Type B pancreatic cell (in vitro differentiated cells): ENCODE results near the gene RAI14. TPM values are rescaled to one million over a fixed set of nuclear protein-coding genes. Genes with fewer than 3 reads are reported as not detected.
A peak's percentile ranks its signal among the peaks of the same experiment; 100 is the strongest.

ENCODE experiments used
- DNase-seq: peaks from one replicate; pipeline ENCODE4 v3.0.0; 2021; ENCODE audit warnings: mixed read lengths; ENCODE audit not compliant: unreplicated experiment; ENCODE audit errors: extremely low spot score
- H3K27ac Mint-ChIP-seq: 2 replicates; pipeline ENCODE4 v1.8.0; 2021; ENCODE audit warnings: mild to moderate bottlenecking, mixed read lengths
- H3K27me3 Mint-ChIP-seq: 2 replicates; pipeline ENCODE4 v1.8.0; 2021; ENCODE audit warnings: mixed read lengths
- H3K36me3 Mint-ChIP-seq: 2 replicates; pipeline ENCODE4 v1.8.0; 2021; ENCODE audit warnings: mixed read lengths
- H3K4me1 Mint-ChIP-seq: one replicate; pipeline ENCODE4 v1.8.0; 2021; ENCODE audit warnings: mixed read lengths; ENCODE audit not compliant: unreplicated experiment
- H3K4me3 Mint-ChIP-seq: 2 replicates; pipeline ENCODE4 v1.8.0; 2021; ENCODE audit warnings: mild to moderate bottlenecking, mixed read lengths
- H3K9me3 Mint-ChIP-seq: 2 replicates; pipeline ENCODE4 v1.8.0; 2021; ENCODE audit warnings: mixed read lengths
- CTCF ChIP-seq: fragments of 200-600 bp; sonication (generic); conservative IDR thresholded peaks from 2 replicates; pipeline ENCODE4 v1.5.0; 2021; ENCODE audit warnings: antibody characterized with exemption, mild to moderate bottlenecking
- total RNA-seq: library from RNA; stranded (reverse); gene quantifications from 2 replicates; pipeline ENCODE4 v1.2.1, GENCODE V29; 2021; ENCODE audit warnings: low replicate concordance

RAI14 gene
- total RNA-seq, 1 donor from 2014 or later: 102 TPM

GRCh38 chr5:34655354-34655991 is 655 bp upstream of the RAI14 start:
- Mint-ChIP-seq H3K4me3 (peak overlapping the region; percentile 95), H3K27me3 (no peaks in the 10 kb centered on the region), H3K27ac (peak overlapping the region; percentile 96), H3K9me3 (no peaks in the 10 kb centered on the region), H3K36me3 (peaks cover 4% of the 10 kb centered on the region), H3K4me1 (peaks cover 40% of the 10 kb centered on the region)
- no peak for DNase-seq
- TF ChIP-seq CTCF: no peak

- Mint-ChIP-seq H3K27ac (peak overlapping the region; percentile 90), H3K4me1 (peaks cover 37% of the 10 kb centered on the region), H3K27me3 (no peaks in the 10 kb centered on the region), H3K4me3 (peak overlapping the region; percentile 95), H3K9me3 (no peaks in the 10 kb centered on the region), H3K36me3 (peaks cover 14% of the 10 kb centered on the region)
- TF ChIP-seq CTCF: no peak
- DNase-seq: peak; percentile 70
Observed at GRCh38 chr5:34656700-34657273, 659 bp downstream of the RAI14 start.

- Mint-ChIP-seq H3K9me3 (no peaks in the 10 kb centered on the region), H3K4me3 (peak overlapping the region; percentile 95), H3K4me1 (peaks cover 36% of the 10 kb centered on the region), H3K36me3 (peaks cover 19% of the 10 kb centered on the region), H3K27me3 (no peaks in the 10 kb centered on the region), H3K27ac (peak overlapping the region; percentile 90)
- DNase-seq: no peak
- no peak for TF ChIP-seq CTCF
Observed at GRCh38 chr5:34657274-34657921, 1.3 kb downstream of the RAI14 start.

GRCh38 chr5:34657988-34658387 is 1.9 kb downstream of the RAI14 start:
- Mint-ChIP-seq H3K27me3 (no peaks in the 10 kb centered on the region), H3K36me3 (peaks cover 19% of the 10 kb centered on the region), H3K4me3 (peak overlapping the region; percentile 95), H3K9me3 (no peaks in the 10 kb centered on the region), H3K4me1 (peaks cover 30% of the 10 kb centered on the region), H3K27ac (peak overlapping the region; percentile 90)
- DNase-seq: no peak
- TF ChIP-seq CTCF: no peak

- Mint-ChIP-seq H3K4me1 (peaks cover 28% of the 10 kb centered on the region), H3K4me3 (peak overlapping the region; percentile 71), H3K27ac (peak overlapping the region; percentile 22), H3K9me3 (peaks cover 4% of the 10 kb centered on the region), H3K36me3 (peaks cover 23% of the 10 kb centered on the region), H3K27me3 (no peaks in the 10 kb centered on the region)
- no peak for TF ChIP-seq CTCF
- DNase-seq: no peak
Observed at GRCh38 chr5:34659168-34659567, 3.0 kb downstream of the RAI14 start.
